OCI-LY1 (cell line): Measurements from ENCODE around the gene GLI2.

Experiments used
- CTCF ChIP-seq: fragments of 200-600 bp; sonication (generic), shearing (Covaris generic); IDR thresholded peaks from 2 replicates; pipeline ENCODE4 v1.5.1; 2017; ENCODE audit warnings: mild to moderate bottlenecking, antibody characterized with exemption, low read length, moderate library complexity, mixed read lengths
- EZH2 ChIP-seq: fragments of 200-600 bp; sonication (generic), shearing (Covaris generic); IDR thresholded peaks from 2 replicates; pipeline ENCODE4 v1.8.0; 2017; ENCODE audit warnings: borderline replicate concordance, mixed run types, mild to moderate bottlenecking, antibody characterized with exemption, low read length, moderate library complexity, mixed read lengths

DNA sequence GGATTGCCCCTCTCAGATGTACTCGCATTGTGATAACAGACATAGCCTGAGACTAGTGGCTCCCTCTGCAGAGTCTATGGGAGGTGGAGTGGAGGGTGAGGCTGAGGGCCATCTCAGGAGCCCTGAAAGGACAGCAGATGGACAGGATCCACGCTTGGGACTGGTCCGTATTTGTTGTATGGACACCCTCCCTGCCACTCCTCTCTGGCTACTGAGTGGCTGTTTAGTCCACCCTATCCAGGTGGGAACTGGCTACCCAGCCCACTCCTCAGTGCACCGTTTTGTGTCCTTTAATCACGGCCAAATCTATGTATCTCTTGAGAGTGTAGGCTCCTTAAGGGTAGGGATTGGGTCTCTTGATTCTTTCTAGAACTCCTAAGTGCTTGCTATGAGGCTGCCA, 4.5 kb upstream of the GLI2 start:
- TF ChIP-seq CTCF, result no peak
- TF ChIP-seq EZH2, result no peak
